ENCODE data around the gene KIF5A. TPM values are rescaled to one million over a fixed set of nuclear protein-coding genes. Genes with fewer than 3 reads are reported as not detected.

Gene KIF5A
- total and polyA plus RNA-seq, 3 donors from 2014 or later = 6.8 to 9.1 (median 8.4) TPM

GRCh38 chr12:57604454-57604991, 54.7 kb downstream of the KIF5A start, which contains the start of gene DTX3:
TSS of gene DTX3 (plus strand) at chr12:57604824. CDS start at chr12:57606518, 1,694 bp downstream.
- 0 to 2% methylated on average over 3 to 33 of the region's 36 CpGs for whole genome bisulfite sequencing, 2 donors
- Histone ChIP-seq H3K4me1 (peaks cover 10% of the 10 kb centered on the region), H3K4me3 (peak within 1 kb of the TSS; percentile 75 to 79), H3K27me3 (no peaks in the 10 kb centered on the region), H3K36me3 (ENCODE audit: low read depth, missing control alignments) (no peaks in the 10 kb centered on the region), H3K9me3 (no peaks in the 10 kb centered on the region), H3K27ac (peak within 1 kb of the TSS; percentile 94 to 96)
- no peak for TF ChIP-seq POLR2A (IDR thresholded peaks at IDR 0.05)
- intact Hi-C loops (cut with DNase I; ENCODE audit: low total_unique reads) = no loop called here
- peak; percentile 83 for DNase-seq

- H3K36me3 ChIP-seq (ENCODE audit: low read depth, missing control alignments) = no peaks in the 10 kb centered on the region
Measured at GRCh38 chr12:57604992-57605810, 55.4 kb downstream of the KIF5A start.

GRCh38 chr12:57605811-57606311, 56.0 kb downstream of the KIF5A start:
- H3K4me3 ChIP-seq = no peak overlapping the region
- DNase-seq = no peak
- WGBS, 2 donors = 41 to 58% methylated on average over 4 of the region's 4 CpGs
- peak overlapping the region in 1 of 2 donors; percentile 96 for H3K27ac ChIP-seq
- TF ChIP-seq POLR2A (IDR thresholded peaks at IDR 0.05) (no peak), CTCF (IDR thresholded peaks at IDR 0.05) (no peak)
- H3K9me3 ChIP-seq = no peaks in the 10 kb centered on the region
- peaks cover 10% of the 10 kb centered on the region for H3K4me1 ChIP-seq
- intact Hi-C loops (cut with DNase I; ENCODE audit: low total_unique reads) = no loop called here
- H3K27me3 ChIP-seq = no peaks in the 10 kb centered on the region
- no peaks in the 10 kb centered on the region for H3K36me3 ChIP-seq (ENCODE audit: low read depth, missing control alignments)

More at GRCh38 chr12:57604992-57605810, 55.4 kb downstream of the KIF5A start:
- Histone ChIP-seq H3K27ac (peak overlapping the region; percentile 94 to 96), H3K4me3 (peak overlapping the region; percentile 75 to 79), H3K27me3 (no peaks in the 10 kb centered on the region), H3K9me3 (no peaks in the 10 kb centered on the region), H3K4me1 (peaks cover 10% of the 10 kb centered on the region)
- TF ChIP-seq CTCF (IDR thresholded peaks at IDR 0.05) (no peak), POLR2A (IDR thresholded peaks at IDR 0.05) (no peak)
- intact Hi-C loops (cut with DNase I; ENCODE audit: low total_unique reads) = no loop called here
- DNase-seq = peak; percentile 46
- WGBS, 2 donors = 2 to 4% methylated on average over 5 to 24 of the region's 25 CpGs

- 53 to 79% methylated on average over 2 of the region's 2 CpGs for WGBS, 2 donors
- intact Hi-C loops (cut with DNase I; ENCODE audit: low total_unique reads) = no loop called here
- TF ChIP-seq POLR2A (IDR thresholded peaks at IDR 0.05) (no peak), CTCF (IDR thresholded peaks at IDR 0.05) (no peak)
- no peak overlapping the region for H3K4me3 ChIP-seq
- H3K36me3 ChIP-seq (ENCODE audit: low read depth, missing control alignments) = no peaks in the 10 kb centered on the region
- peak overlapping the region in 1 of 2 donors; percentile 96 for H3K27ac ChIP-seq
- H3K27me3 ChIP-seq = no peaks in the 10 kb centered on the region
- no peak for DNase-seq
- H3K9me3 ChIP-seq = no peaks in the 10 kb centered on the region
- peaks cover 10% of the 10 kb centered on the region for H3K4me1 ChIP-seq
Measured at GRCh38 chr12:57606399-57606798, 56.6 kb downstream of the KIF5A start.

- 90 to 91% methylated on average over 8 to 11 of the region's 11 CpGs for WGBS, 2 donors
- no peak for DNase-seq
- intact Hi-C loops (cut with DNase I; ENCODE audit: low total_unique reads) = no loop called here
- TF ChIP-seq POLR2A (IDR thresholded peaks at IDR 0.05) = no peak
- no peak for TF ChIP-seq CTCF (IDR thresholded peaks at IDR 0.05)
- H3K27ac ChIP-seq = no peak overlapping the region
- H3K4me1 ChIP-seq = peaks cover 14% of the 10 kb centered on the region
- H3K4me3 ChIP-seq = no peak overlapping the region
- H3K36me3 ChIP-seq (ENCODE audit: low read depth, missing control alignments) = no peaks in the 10 kb centered on the region
- H3K9me3 ChIP-seq = no peaks in the 10 kb centered on the region
- no peaks in the 10 kb centered on the region for H3K27me3 ChIP-seq
Measured at GRCh38 chr12:57606821-57607220, 57.0 kb downstream of the KIF5A start.
